ENCODE data around the gene BEND2. TPM values are rescaled to one million over a fixed set of nuclear protein-coding genes. Genes with fewer than 3 reads are reported as not detected.
"Not testable (repeated sequence)": the region's sequence is repeated elsewhere in the genome, so short reads cannot be mapped to it uniquely, and the experiment has no call there.

BEND2 gene
- not detected for total RNA-seq

DNA sequence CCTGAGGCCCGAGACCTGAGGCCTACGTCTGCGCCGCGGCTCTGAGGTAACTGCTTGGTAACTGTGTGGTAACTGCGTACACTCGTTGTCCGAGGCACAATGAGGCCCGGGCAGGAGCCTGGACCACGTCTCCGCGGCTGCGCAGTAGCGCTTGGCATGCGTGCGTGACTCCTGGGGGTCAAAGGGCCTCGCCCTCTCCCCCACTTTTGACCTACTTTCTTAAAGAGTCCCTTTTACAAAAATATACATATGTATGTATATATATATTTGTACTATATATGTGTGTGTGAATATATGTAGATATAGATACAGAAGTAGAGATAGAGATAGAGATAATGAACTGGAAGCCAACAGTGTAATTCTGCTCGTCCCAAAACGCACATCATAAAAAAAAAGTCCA is at the start of gene BEND2:
TSS of gene BEND2 (minus strand) at position 101 of the 400 bp plus-strand sequence. CDS start 136 bp downstream, outside the sequence.
- H3K36me3 Mint-ChIP-seq (ENCODE audit: low read depth): no peaks in the 10 kb centered on the region
- no peak within 1 kb of the TSS for H3K4me3 Mint-ChIP-seq
- H3K9me3 Mint-ChIP-seq (ENCODE audit: insufficient read depth): no peaks in the 10 kb centered on the region
- no peaks in the 10 kb centered on the region for H3K27me3 Mint-ChIP-seq (ENCODE audit: low read depth)
- ATAC-seq: no peak
- H3K27ac Mint-ChIP-seq: no peak within 1 kb of the TSS
- ChIA-PET CTCF (no interaction called here), POLR2A (no interaction called here)
- no peaks in the 10 kb centered on the region for H3K4me1 Mint-ChIP-seq (ENCODE audit: low read depth)
- no peak for DNase-seq

DNA sequence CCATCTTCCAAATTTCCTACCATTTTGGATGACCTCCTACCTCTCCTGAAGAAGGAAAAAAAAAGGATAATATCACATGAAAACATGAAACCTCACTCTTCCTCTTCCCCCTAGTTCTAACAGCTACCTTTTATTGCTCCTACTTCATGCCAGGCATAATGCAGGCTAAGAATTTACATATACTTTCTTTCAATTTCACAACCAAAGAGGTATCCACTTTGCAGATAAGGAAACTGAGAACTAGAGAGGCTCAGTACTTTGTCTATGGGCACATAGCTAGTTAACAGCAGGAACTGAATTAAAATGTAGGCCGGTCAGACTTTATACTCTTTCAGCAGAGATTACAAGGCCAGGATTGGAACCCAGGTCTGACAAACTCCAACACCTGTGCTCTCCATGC is 34.4 kb upstream of the BEND2 start:
- Mint-ChIP-seq H3K4me1 (ENCODE audit: low read depth) (no peaks in the 10 kb centered on the region), H3K4me3 (no peak overlapping the region), H3K27ac (no peak overlapping the region), H3K9me3 (ENCODE audit: insufficient read depth) (no peaks in the 10 kb centered on the region), H3K27me3 (ENCODE audit: low read depth) (no peaks in the 10 kb centered on the region), H3K36me3 (ENCODE audit: low read depth) (peaks cover 3% of the 10 kb centered on the region)
- ATAC-seq (no peak), DNase-seq (no peak)
- CTCF ChIA-PET: no interaction called here
- POLR2A ChIA-PET: no interaction called here

DNA sequence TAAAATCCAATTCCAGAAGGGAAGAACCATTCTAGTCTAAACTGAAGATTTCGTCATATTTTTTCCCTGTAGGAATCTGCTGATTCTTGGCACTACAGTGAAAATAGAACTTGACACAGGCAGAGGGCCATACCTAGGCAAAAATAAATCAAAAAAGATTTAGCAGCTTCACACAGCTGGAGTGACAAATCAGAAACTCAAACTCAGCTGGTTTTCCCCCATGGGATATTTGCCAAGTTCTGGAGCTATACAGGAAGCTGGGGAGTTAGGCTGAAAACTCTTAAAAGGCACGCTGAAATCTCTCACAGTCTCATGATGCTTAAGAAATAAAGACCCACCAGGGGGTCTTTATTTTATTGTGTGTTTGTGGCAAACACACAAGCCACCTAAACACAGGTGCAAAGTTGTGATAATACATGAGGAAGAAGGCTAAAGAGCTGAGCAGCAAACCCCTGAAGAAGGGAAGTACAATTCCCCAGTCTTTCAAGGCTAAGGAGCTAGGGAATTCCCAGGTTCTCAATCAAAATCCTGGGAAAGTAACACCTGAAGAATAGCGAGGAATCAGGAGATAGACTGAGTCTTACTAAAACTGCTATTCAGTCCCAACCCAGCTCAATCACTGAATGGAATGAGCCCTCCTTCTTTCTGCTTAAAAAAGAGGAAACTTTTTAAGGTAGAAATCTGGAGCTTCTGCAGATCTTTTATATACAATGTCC is 32.1 kb upstream of the BEND2 start:
- no peak for ATAC-seq
- Mint-ChIP-seq H3K9me3 (ENCODE audit: insufficient read depth) (no peaks in the 10 kb centered on the region), H3K4me3 (no peak overlapping the region), H3K27ac (no peak overlapping the region), H3K36me3 (ENCODE audit: low read depth) (peaks cover 3% of the 10 kb centered on the region), H3K4me1 (ENCODE audit: low read depth) (no peaks in the 10 kb centered on the region), H3K27me3 (ENCODE audit: low read depth) (no peaks in the 10 kb centered on the region)
- ChIA-PET CTCF (no interaction called here), POLR2A (no interaction called here)
- no peak for DNase-seq

DNA sequence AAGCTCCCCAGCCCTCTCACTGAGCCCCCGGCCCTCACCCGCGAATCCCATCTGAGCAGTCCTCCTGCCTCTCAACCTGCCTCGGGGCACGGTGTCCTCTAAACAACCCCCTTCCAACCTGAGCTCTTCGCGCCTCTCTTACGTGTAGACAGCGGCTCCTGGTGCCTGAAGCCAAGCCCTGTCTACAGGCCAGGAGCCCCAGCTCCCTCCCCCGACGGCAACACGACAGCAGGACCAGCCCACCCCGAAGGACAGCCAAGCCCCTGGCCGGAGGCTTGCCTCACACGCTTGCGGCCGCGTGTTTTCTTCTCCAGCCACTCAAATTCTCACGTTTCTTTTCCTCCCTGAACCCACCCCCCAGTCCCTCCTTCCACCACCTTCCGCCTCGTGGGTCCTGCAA is 9.0 kb upstream of the BEND2 start:
- H3K4me3 Mint-ChIP-seq; H3K27me3 Mint-ChIP-seq (ENCODE audit: low read depth); H3K9me3 Mint-ChIP-seq (ENCODE audit: insufficient read depth); POLR2A ChIA-PET; DNase-seq; H3K36me3 Mint-ChIP-seq (ENCODE audit: low read depth); ATAC-seq; CTCF ChIA-PET; H3K27ac Mint-ChIP-seq; H3K4me1 Mint-ChIP-seq (ENCODE audit: low read depth): not testable (repeated sequence)

DNA sequence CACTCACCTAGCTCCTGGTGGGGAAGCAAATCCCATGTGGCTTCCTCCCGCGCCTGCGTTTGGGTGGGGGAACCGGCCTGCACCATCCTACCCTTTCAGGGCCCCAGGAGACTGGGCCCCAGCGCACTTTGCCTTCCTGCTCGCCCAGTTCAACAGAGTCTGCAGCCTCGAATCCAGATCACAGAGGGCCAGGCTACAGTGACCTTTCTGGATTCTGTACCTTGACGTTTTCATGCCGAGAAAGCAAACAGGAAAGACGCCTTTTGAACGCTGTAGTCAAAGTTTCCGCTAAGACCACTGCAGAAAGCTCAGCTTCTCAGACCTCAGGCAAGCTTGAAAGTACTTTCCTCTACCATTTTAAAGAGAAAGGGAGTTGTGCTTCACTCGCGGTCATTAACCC is 7.4 kb upstream of the BEND2 start:
- Mint-ChIP-seq H3K9me3 (ENCODE audit: insufficient read depth) (no peaks in the 10 kb centered on the region), H3K36me3 (ENCODE audit: low read depth) (no peaks in the 10 kb centered on the region), H3K27me3 (ENCODE audit: low read depth) (no peaks in the 10 kb centered on the region), H3K27ac (no peak overlapping the region), H3K4me1 (ENCODE audit: low read depth) (no peaks in the 10 kb centered on the region), H3K4me3 (no peak overlapping the region)
- ChIA-PET POLR2A (no interaction called here), CTCF (no interaction called here)
- ATAC-seq (no peak), DNase-seq (no peak)

DNA sequence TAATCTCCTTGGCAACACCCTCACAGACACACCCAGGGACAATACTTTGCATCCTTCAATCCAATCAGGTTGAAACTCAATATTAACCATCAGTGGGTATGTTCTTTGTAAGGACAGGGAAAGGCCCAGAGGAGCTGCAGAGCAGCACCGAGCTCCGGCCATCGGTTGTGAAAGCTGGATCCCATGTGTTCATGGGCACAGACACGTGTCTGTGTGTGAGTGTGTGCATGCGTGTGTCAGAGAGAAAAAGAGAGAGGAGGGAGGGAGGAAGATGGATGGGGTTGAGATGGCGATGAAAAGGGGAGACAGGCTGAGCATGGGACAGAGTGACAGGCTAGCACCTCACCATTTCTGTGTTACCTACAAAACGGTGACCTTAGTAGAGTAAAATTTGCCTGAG is 6.8 kb upstream of the BEND2 start:
- no peak for ATAC-seq
- no peaks in the 10 kb centered on the region for H3K36me3 Mint-ChIP-seq (ENCODE audit: low read depth)
- H3K27ac Mint-ChIP-seq: no peak overlapping the region
- H3K4me3 Mint-ChIP-seq: no peak overlapping the region
- DNase-seq: no peak
- H3K9me3 Mint-ChIP-seq (ENCODE audit: insufficient read depth): no peaks in the 10 kb centered on the region
- no peaks in the 10 kb centered on the region for H3K4me1 Mint-ChIP-seq (ENCODE audit: low read depth)
- POLR2A ChIA-PET: no interaction called here
- CTCF ChIA-PET: no interaction called here
- H3K27me3 Mint-ChIP-seq (ENCODE audit: low read depth): no peaks in the 10 kb centered on the region

DNA sequence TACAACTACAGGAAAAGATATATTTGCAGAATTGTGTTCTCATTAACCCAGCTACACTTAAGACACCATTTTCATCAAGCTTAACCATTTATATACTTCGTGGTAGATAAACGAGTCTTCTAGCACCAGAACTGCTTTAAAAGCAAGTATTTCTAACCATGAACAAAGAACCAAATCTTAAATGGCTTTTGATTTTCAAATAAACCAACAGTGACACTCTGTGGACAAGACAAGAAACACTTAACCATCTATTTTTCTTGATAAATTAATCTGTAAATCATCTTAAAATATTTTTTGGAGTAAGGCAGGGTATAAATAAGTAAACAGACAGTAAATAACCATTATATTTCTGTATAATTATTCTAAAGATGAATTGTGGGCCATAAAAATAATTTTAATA is 10.2 kb downstream of the BEND2 start:
- no peak for ATAC-seq
- no peaks in the 10 kb centered on the region for H3K9me3 Mint-ChIP-seq (ENCODE audit: insufficient read depth)
- CTCF ChIA-PET: no interaction called here
- no peaks in the 10 kb centered on the region for H3K27me3 Mint-ChIP-seq (ENCODE audit: low read depth)
- H3K36me3 Mint-ChIP-seq (ENCODE audit: low read depth): no peaks in the 10 kb centered on the region
- POLR2A ChIA-PET: no interaction called here
- no peak overlapping the region for H3K27ac Mint-ChIP-seq
- DNase-seq: no peak
- H3K4me3 Mint-ChIP-seq: no peak overlapping the region
- H3K4me1 Mint-ChIP-seq (ENCODE audit: low read depth): no peaks in the 10 kb centered on the region

DNA sequence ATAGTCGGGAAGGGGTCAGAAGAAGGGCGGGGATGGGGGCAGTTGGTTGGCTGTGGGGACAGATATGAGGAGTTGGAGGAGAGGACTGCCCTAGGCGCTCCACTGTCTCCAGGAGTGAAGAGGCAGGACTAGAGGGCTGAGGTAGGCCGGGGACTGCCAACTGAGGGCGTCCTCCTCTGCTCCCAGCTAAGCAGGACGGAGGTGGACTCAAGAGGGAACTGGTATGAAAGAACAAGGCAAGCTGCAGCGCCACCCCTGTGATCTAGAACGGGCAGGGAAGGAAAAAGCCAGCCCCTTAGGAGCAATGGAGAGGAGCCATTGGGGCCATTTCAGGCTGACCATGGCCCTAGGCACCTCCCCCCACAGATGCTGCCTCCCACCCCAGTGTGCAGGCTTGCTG is 14.0 kb downstream of the BEND2 start:
- no peaks in the 10 kb centered on the region for H3K4me1 Mint-ChIP-seq (ENCODE audit: low read depth)
- H3K4me3 Mint-ChIP-seq: no peak overlapping the region
- no peaks in the 10 kb centered on the region for H3K36me3 Mint-ChIP-seq (ENCODE audit: low read depth)
- H3K27ac Mint-ChIP-seq: no peak overlapping the region
- no peaks in the 10 kb centered on the region for H3K9me3 Mint-ChIP-seq (ENCODE audit: insufficient read depth)
- ATAC-seq (no peak), DNase-seq (no peak)
- H3K27me3 Mint-ChIP-seq (ENCODE audit: low read depth): no peaks in the 10 kb centered on the region
- CTCF ChIA-PET: no interaction called here
- POLR2A ChIA-PET: no interaction called here

DNA sequence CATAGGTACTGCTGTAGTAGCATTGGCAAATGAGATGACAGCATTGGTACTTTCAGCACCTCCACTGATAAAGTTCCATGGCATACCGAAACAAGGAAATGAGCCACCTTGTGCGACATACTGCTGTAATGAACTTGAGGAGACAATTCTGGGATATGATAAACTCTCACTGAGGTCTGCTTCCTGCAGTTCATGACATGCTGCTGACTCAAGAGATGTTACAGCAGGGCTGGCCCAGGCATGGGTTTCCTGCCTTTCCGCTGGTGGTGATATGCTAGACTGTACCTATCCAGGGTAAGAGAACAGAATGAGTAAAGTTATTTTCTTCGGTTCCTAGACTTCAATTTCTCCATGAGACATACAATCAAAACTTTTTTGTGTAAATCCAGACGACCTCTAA is 17.1 kb downstream of the BEND2 start:
- DNase-seq (no peak), ATAC-seq (no peak)
- CTCF ChIA-PET: no interaction called here
- POLR2A ChIA-PET: no interaction called here
- Mint-ChIP-seq H3K4me1 (ENCODE audit: low read depth) (no peaks in the 10 kb centered on the region), H3K27me3 (ENCODE audit: low read depth) (no peaks in the 10 kb centered on the region), H3K36me3 (ENCODE audit: low read depth) (no peaks in the 10 kb centered on the region), H3K27ac (no peak overlapping the region), H3K9me3 (ENCODE audit: insufficient read depth) (no peaks in the 10 kb centered on the region), H3K4me3 (no peak overlapping the region)

DNA sequence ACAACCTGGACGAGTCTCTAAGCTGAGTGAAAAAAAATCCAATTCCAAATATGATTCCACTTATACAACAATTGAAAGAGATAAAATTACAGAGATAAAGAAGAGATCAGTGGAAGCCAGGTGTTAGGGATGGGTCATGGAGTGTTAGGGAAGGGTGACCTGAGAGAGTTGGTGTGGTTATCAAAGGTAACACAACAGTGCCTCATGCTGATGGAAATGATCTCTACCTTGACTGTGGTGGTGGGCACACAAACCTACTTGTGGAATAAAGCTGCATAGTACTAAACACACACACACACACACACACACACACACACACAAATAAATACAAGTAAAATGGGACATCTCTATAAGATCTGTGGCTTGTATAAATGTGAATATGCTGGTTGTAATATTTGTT is 26.0 kb downstream of the BEND2 start:
- Mint-ChIP-seq H3K4me3 (no peak overlapping the region), H3K27ac (no peak overlapping the region), H3K36me3 (ENCODE audit: low read depth) (no peaks in the 10 kb centered on the region), H3K27me3 (ENCODE audit: low read depth) (no peaks in the 10 kb centered on the region), H3K4me1 (ENCODE audit: low read depth) (no peaks in the 10 kb centered on the region), H3K9me3 (ENCODE audit: insufficient read depth) (no peaks in the 10 kb centered on the region)
- POLR2A ChIA-PET: no interaction called here
- no peak for DNase-seq
- ATAC-seq: no peak
- CTCF ChIA-PET: no interaction called here

DNA sequence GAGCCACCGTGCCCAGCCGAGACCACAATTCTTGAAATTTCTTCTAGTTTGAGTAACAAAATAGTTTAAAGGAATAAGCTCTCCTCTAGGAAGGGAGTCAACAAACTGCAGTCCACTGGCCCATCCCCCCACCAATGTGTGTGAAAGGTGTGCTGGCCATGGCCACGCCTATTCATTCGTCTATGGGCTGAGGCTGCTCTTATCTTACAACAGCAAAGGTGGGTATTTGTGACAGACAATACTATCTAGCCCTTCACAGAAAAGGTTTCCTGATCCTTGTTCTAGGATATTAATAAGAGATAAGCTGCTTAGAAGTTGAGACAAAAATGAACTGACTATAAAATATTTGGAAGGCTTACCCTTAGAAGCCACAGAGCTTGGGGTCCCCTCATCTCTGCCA is 41.2 kb downstream of the BEND2 start:
- Mint-ChIP-seq H3K4me3 (no peak overlapping the region), H3K27ac (no peak overlapping the region), H3K27me3 (ENCODE audit: low read depth) (peaks cover 2% of the 10 kb centered on the region), H3K9me3 (ENCODE audit: insufficient read depth) (no peaks in the 10 kb centered on the region), H3K36me3 (ENCODE audit: low read depth) (no peaks in the 10 kb centered on the region), H3K4me1 (ENCODE audit: low read depth) (no peaks in the 10 kb centered on the region)
- DNase-seq (no peak), ATAC-seq (no peak)
- ChIA-PET CTCF (no interaction called here), POLR2A (no interaction called here)

DNA sequence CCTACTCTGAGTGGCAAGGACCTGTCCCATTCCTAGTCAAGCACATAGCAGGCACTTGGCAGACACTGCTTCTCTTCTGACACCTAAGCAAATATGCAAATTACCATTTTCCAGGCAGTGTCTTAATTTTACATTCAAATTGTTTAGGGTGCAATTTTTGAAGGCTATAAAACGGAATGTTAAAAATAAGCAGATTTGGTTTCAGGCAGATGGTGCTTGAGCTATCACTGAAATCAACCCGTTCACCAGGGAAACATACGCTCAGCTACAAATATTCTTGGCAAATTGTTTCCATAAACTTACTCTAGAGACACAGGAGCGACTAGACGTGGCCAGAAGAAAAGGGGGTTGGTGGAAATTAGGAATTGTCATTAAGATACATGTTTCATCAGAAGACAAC is 45.7 kb downstream of the BEND2 start:
- Mint-ChIP-seq H3K9me3 (ENCODE audit: insufficient read depth) (no peaks in the 10 kb centered on the region), H3K27ac (no peak overlapping the region), H3K27me3 (ENCODE audit: low read depth) (peaks cover 4% of the 10 kb centered on the region), H3K4me3 (no peak overlapping the region), H3K36me3 (ENCODE audit: low read depth) (no peaks in the 10 kb centered on the region), H3K4me1 (ENCODE audit: low read depth) (no peaks in the 10 kb centered on the region)
- DNase-seq (no peak), ATAC-seq (no peak)
- POLR2A ChIA-PET: no interaction called here
- CTCF ChIA-PET: no interaction called here

DNA sequence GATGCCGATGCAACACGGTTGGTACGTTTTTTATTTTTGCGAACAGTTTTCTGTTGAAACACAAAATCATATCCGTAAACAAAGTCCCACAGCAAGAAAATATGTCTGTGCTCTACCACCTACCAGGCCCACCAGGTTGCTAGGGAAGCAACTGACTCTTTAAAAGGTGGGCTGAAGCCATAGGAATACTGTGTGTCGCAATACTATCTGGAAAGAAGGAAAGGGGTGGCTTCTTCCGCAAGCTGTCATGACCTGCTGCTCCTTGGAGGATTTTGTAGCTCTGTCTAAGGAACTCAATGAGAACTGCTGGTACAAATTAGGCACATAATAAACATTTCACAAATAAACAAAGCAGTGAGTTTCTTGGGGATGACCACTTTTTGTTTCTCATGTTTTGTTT is 46.5 kb downstream of the BEND2 start:
- Mint-ChIP-seq H3K4me1 (ENCODE audit: low read depth) (no peaks in the 10 kb centered on the region), H3K4me3 (no peak overlapping the region), H3K9me3 (ENCODE audit: insufficient read depth) (no peaks in the 10 kb centered on the region), H3K27me3 (ENCODE audit: low read depth) (peaks cover 4% of the 10 kb centered on the region), H3K36me3 (ENCODE audit: low read depth) (no peaks in the 10 kb centered on the region), H3K27ac (no peak overlapping the region)
- ATAC-seq (no peak), DNase-seq (no peak)
- ChIA-PET CTCF (no interaction called here), POLR2A (no interaction called here)
